Measurements from ENCODE around the gene CSHL1. TPM values are rescaled to one million over a fixed set of nuclear protein-coding genes. Genes with fewer than 3 reads are reported as not detected.

The CSHL1 gene
- polyA plus RNA-seq, 6 donors from 2014 or later = not detected

- Mint-ChIP-seq H3K36me3 (peaks cover 6 to 28% of the 10 kb centered on the region in 2 donors), H3K4me3 (peak overlapping the region; percentile 97 to 100 (median 99)), H3K27ac (peak overlapping the region; percentile 59 to 97 (median 96)), H3K27me3 (no peaks in the 10 kb centered on the region), H3K9me3 (peaks cover 0 to 4% (median 0%) of the 10 kb centered on the region in 7 donors), H3K4me1 (peaks cover 56 to 71% (median 69%) of the 10 kb centered on the region in 3 donors)
- ATAC-seq (ENCODE audit: low read depth in 2 of 2) (no peak), DNase-seq (peak; percentile 33)
Measured at GRCh38 chr17:63934183-63935112, 23.4 kb upstream of the CSHL1 start.

- DNase-seq (no peak), ATAC-seq (ENCODE audit: low read depth in 2 of 2) (no peak)
- H3K27me3 Mint-ChIP-seq = no peaks in the 10 kb centered on the region
- H3K27ac Mint-ChIP-seq = peak overlapping the region; percentile 59 to 97 (median 96)
- peaks cover 0 to 4% (median 0%) of the 10 kb centered on the region in 7 donors for H3K9me3 Mint-ChIP-seq
- peak overlapping the region; percentile 97 to 100 (median 99) for H3K4me3 Mint-ChIP-seq
- peaks cover 52 to 70% (median 67%) of the 10 kb centered on the region in 3 donors for H3K4me1 Mint-ChIP-seq
- peaks cover 6 to 32% of the 10 kb centered on the region in 2 donors for H3K36me3 Mint-ChIP-seq
Measured at GRCh38 chr17:63933598-63933997, 22.5 kb upstream of the CSHL1 start.

GRCh38 chr17:63932721-63933120, 21.7 kb upstream of the CSHL1 start:
- peak overlapping the region; percentile 84 to 97 (median 96) for H3K27ac Mint-ChIP-seq
- DNase-seq (no peak), ATAC-seq (ENCODE audit: low read depth in 2 of 2) (peak; percentile 37 to 53)
- peaks cover 0 to 4% (median 0%) of the 10 kb centered on the region in 7 donors for H3K9me3 Mint-ChIP-seq
- H3K4me3 Mint-ChIP-seq = peak overlapping the region; percentile 97 to 100 (median 99)
- H3K27me3 Mint-ChIP-seq = no peaks in the 10 kb centered on the region
- peaks cover 6 to 32% of the 10 kb centered on the region in 2 donors for H3K36me3 Mint-ChIP-seq
- peaks cover 48 to 69% (median 64%) of the 10 kb centered on the region in 3 donors for H3K4me1 Mint-ChIP-seq

GRCh38 chr17:63931981-63932561, 21.0 kb upstream of the CSHL1 start, which contains the start of gene CD79B:
Gene CD79B, minus strand, starts transcription at chr17:63932331. Its CDS starts 70 bp downstream, at chr17:63932261.
- peaks cover 43 to 69% (median 64%) of the 10 kb centered on the region in 3 donors for H3K4me1 Mint-ChIP-seq
- ATAC-seq (ENCODE audit: low read depth in 2 of 2) = peak; percentile 85
- peaks cover 6 to 32% of the 10 kb centered on the region in 2 donors for H3K36me3 Mint-ChIP-seq
- peak; percentile 91 for DNase-seq
- H3K9me3 Mint-ChIP-seq = peaks cover 0 to 4% (median 0%) of the 10 kb centered on the region in 7 donors
- peak within 1 kb of the TSS; percentile 97 to 100 (median 99) for H3K4me3 Mint-ChIP-seq
- peak within 1 kb of the TSS; percentile 94 to 97 (median 96) for H3K27ac Mint-ChIP-seq
- no peaks in the 10 kb centered on the region for H3K27me3 Mint-ChIP-seq

- Mint-ChIP-seq H3K4me3 (peak overlapping the region; percentile 97 to 100 (median 99)), H3K27ac (peak overlapping the region; percentile 27 to 96 (median 95)), H3K9me3 (peaks cover 0 to 1% (median 0%) of the 10 kb centered on the region in 7 donors), H3K4me1 (peaks cover 39 to 69% (median 67%) of the 10 kb centered on the region in 3 donors), H3K36me3 (peaks cover 6 to 32% of the 10 kb centered on the region in 2 donors), H3K27me3 (no peaks in the 10 kb centered on the region)
- ATAC-seq (ENCODE audit: low read depth in 2 of 2) (peak; percentile 24 to 25), DNase-seq (peak; percentile 69)
Measured at GRCh38 chr17:63930951-63931575, 20.0 kb upstream of the CSHL1 start.

- Mint-ChIP-seq H3K4me3 (peak overlapping the region; percentile 97 to 100 (median 99)), H3K9me3 (peaks cover 0 to 1% (median 0%) of the 10 kb centered on the region in 7 donors), H3K36me3 (peaks cover 6 to 32% of the 10 kb centered on the region in 2 donors), H3K27ac (peak overlapping the region in 5 of 6 donors; percentile 72 to 99 (median 96)), H3K4me1 (peaks cover 38 to 69% (median 67%) of the 10 kb centered on the region in 3 donors), H3K27me3 (no peaks in the 10 kb centered on the region)
- ATAC-seq (ENCODE audit: low read depth in 2 of 2) (no peak), DNase-seq (no peak)
Measured at GRCh38 chr17:63929860-63930766, 19.1 kb upstream of the CSHL1 start.

GRCh38 chr17:63928966-63929695, 18.1 kb upstream of the CSHL1 start:
- H3K4me3 Mint-ChIP-seq = peak overlapping the region; percentile 97 to 100 (median 99)
- peak overlapping the region in 3 of 6 donors; percentile 74 to 99 (median 96) for H3K27ac Mint-ChIP-seq
- H3K9me3 Mint-ChIP-seq = peaks cover 0 to 1% (median 0%) of the 10 kb centered on the region in 7 donors
- DNase-seq (no peak), ATAC-seq (ENCODE audit: low read depth in 2 of 2) (no peak)
- H3K27me3 Mint-ChIP-seq = no peaks in the 10 kb centered on the region
- peaks cover 43 to 67% (median 66%) of the 10 kb centered on the region in 3 donors for H3K4me1 Mint-ChIP-seq
- peaks cover 6 to 32% of the 10 kb centered on the region in 2 donors for H3K36me3 Mint-ChIP-seq

GRCh38 chr17:63928172-63928666, 17.2 kb upstream of the CSHL1 start:
- Mint-ChIP-seq H3K27me3 (no peaks in the 10 kb centered on the region), H3K27ac (peak overlapping the region in 2 of 6 donors; percentile 96 to 99), H3K4me1 (peaks cover 36 to 65% (median 63%) of the 10 kb centered on the region in 3 donors), H3K4me3 (peak overlapping the region; percentile 97 to 100 (median 99)), H3K36me3 (peaks cover 6 to 32% of the 10 kb centered on the region in 2 donors), H3K9me3 (peaks cover 0 to 1% (median 0%) of the 10 kb centered on the region in 7 donors)
- ATAC-seq (ENCODE audit: low read depth in 2 of 2) (no peak), DNase-seq (no peak)

GRCh38 chr17:63927464-63928171, 16.6 kb upstream of the CSHL1 start:
- Mint-ChIP-seq H3K4me1 (peaks cover 32 to 65% (median 63%) of the 10 kb centered on the region in 3 donors), H3K27me3 (no peaks in the 10 kb centered on the region), H3K27ac (peak overlapping the region; percentile 71 to 99 (median 92)), H3K9me3 (peaks cover 0 to 1% (median 0%) of the 10 kb centered on the region in 7 donors), H3K36me3 (peaks cover 6 to 32% of the 10 kb centered on the region in 2 donors), H3K4me3 (peak overlapping the region; percentile 97 to 100 (median 99))
- ATAC-seq (ENCODE audit: low read depth in 2 of 2) (peak; percentile 34), DNase-seq (peak; percentile 61)

GRCh38 chr17:63926164-63926563, 15.1 kb upstream of the CSHL1 start:
- Mint-ChIP-seq H3K36me3 (peaks cover 6 to 22% of the 10 kb centered on the region in 2 donors), H3K9me3 (peaks cover 0 to 1% (median 0%) of the 10 kb centered on the region in 7 donors), H3K27me3 (no peaks in the 10 kb centered on the region), H3K27ac (peak overlapping the region; percentile 91 to 99 (median 98)), H3K4me3 (peak overlapping the region; percentile 42 to 100 (median 88)), H3K4me1 (peaks cover 38 to 79% (median 69%) of the 10 kb centered on the region in 3 donors)
- no peak for DNase-seq
- no peak for ATAC-seq (ENCODE audit: low read depth in 2 of 2)

- peak overlapping the region; percentile 55 to 100 (median 90) for H3K4me3 Mint-ChIP-seq
- peaks cover 2 to 16% of the 10 kb centered on the region in 2 donors for H3K36me3 Mint-ChIP-seq
- H3K27me3 Mint-ChIP-seq = no peaks in the 10 kb centered on the region
- ATAC-seq (ENCODE audit: low read depth in 2 of 2) (peak; percentile 73 to 75), DNase-seq (peak; percentile 92)
- H3K4me1 Mint-ChIP-seq = peaks cover 35 to 84% (median 75%) of the 10 kb centered on the region in 3 donors
- peaks cover 0 to under 1% (median 0%) of the 10 kb centered on the region in 7 donors for H3K9me3 Mint-ChIP-seq
- H3K27ac Mint-ChIP-seq = peak overlapping the region; percentile 91 to 99 (median 98)
Measured at GRCh38 chr17:63925615-63926014, 14.6 kb upstream of the CSHL1 start.
